GM19372 (cell line): ENCODE results near the gene PIEZO2.
A peak's percentile ranks its signal among the peaks of the same experiment; 100 is the strongest.

Experiments used
- ATAC-seq: cut with Tn5 transposase; IDR thresholded peaks from one replicate; pipeline ENCODE4 v1.9.1; 2021; ENCODE audit warnings: mild to moderate bottlenecking, low read depth, moderate library complexity; ENCODE audit not compliant: unreplicated experiment

PIEZO2 gene

GRCh38 chr18:10997885-10998284 lies 151.5 kb downstream of the PIEZO2 start:
- ATAC-seq = no peak

- no peak for ATAC-seq
These were observed 153.8 kb downstream of the PIEZO2 start for GRCh38 chr18:10995550-10995949.

- ATAC-seq = no peak
These were observed 159.9 kb downstream of the PIEZO2 start for GRCh38 chr18:10989486-10989885.

- ATAC-seq = no peak
These were observed 163.7 kb downstream of the PIEZO2 start for GRCh38 chr18:10985689-10986088.

GRCh38 chr18:10979411-10979810 lies 170.0 kb downstream of the PIEZO2 start:
- no peak for ATAC-seq

- no peak for ATAC-seq
These were observed 172.3 kb downstream of the PIEZO2 start for GRCh38 chr18:10977042-10977441.

- no peak for ATAC-seq
These were observed 175.7 kb downstream of the PIEZO2 start for GRCh38 chr18:10973567-10974203.

- ATAC-seq = no peak
These were observed 177.7 kb downstream of the PIEZO2 start for GRCh38 chr18:10971717-10972116.

- no peak for ATAC-seq
These were observed 184.2 kb downstream of the PIEZO2 start for GRCh38 chr18:10965119-10965518.

GRCh38 chr18:10953672-10954071 lies 195.7 kb downstream of the PIEZO2 start:
- no peak for ATAC-seq

GRCh38 chr18:10951631-10952544 lies 197.5 kb downstream of the PIEZO2 start:
- no peak for ATAC-seq

GRCh38 chr18:10950876-10951630 lies 198.3 kb downstream of the PIEZO2 start:
- ATAC-seq = peak; percentile 52

GRCh38 chr18:10950080-10950875 lies 199.1 kb downstream of the PIEZO2 start:
- no peak for ATAC-seq

GRCh38 chr18:10949655-10950054 lies 199.7 kb downstream of the PIEZO2 start:
- no peak for ATAC-seq

- no peak for ATAC-seq
These were observed 200.9 kb downstream of the PIEZO2 start for GRCh38 chr18:10948421-10948820.

GRCh38 chr18:10946058-10946457 lies 203.3 kb downstream of the PIEZO2 start:
- ATAC-seq = no peak

- ATAC-seq = no peak
These were observed 206.4 kb downstream of the PIEZO2 start for GRCh38 chr18:10942998-10943397.

- no peak for ATAC-seq
These were observed 209.5 kb downstream of the PIEZO2 start for GRCh38 chr18:10939822-10940221.

- ATAC-seq = no peak
These were observed 211.4 kb downstream of the PIEZO2 start for GRCh38 chr18:10937743-10938640.
